NCI-H146 treated with DMSO at 0.1 percent for 48 hours (cell line): ENCODE measurements around the gene MAP3K7CL.
A peak's percentile ranks its signal among the peaks of the same experiment; 100 is the strongest.
"Not testable (repeated sequence)": the region's sequence is repeated elsewhere in the genome, so short reads cannot be mapped to it uniquely, and the experiment has no call there.

Experiments used
- DNase-seq: peaks from one replicate; lab custom pipeline; 2025; ENCODE audit not compliant: unreplicated experiment; lab: John Stamatoyannopoulos, UW

Gene MAP3K7CL

GRCh38 chr21:29166853-29167252 lies 36.4 kb downstream of the MAP3K7CL start:
- DNase-seq: no peak

- DNase-seq: not testable (repeated sequence)
These were observed 37.0 kb downstream of the MAP3K7CL start for GRCh38 chr21:29167481-29167880.

GRCh38 chr21:29168891-29169315 lies 38.5 kb downstream of the MAP3K7CL start:
- DNase-seq: no peak

- no peak for DNase-seq
These were observed 40.5 kb downstream of the MAP3K7CL start for GRCh38 chr21:29170944-29171343.

GRCh38 chr21:29172282-29172681 lies 41.8 kb downstream of the MAP3K7CL start:
- DNase-seq: no peak

GRCh38 chr21:29174607-29175013 lies 44.2 kb downstream of the MAP3K7CL start:
- DNase-seq: no peak

- no peak for DNase-seq
These were observed 45.1 kb downstream of the MAP3K7CL start for GRCh38 chr21:29175408-29176134.

GRCh38 chr21:29176471-29177120 lies 46.2 kb downstream of the MAP3K7CL start:
- DNase-seq: no peak

- no peak for DNase-seq
These were observed 47.4 kb downstream of the MAP3K7CL start for GRCh38 chr21:29177800-29178199.

GRCh38 chr21:29178926-29179325 lies 48.5 kb downstream of the MAP3K7CL start:
- DNase-seq: no peak

GRCh38 chr21:29179503-29179902 lies 49.1 kb downstream of the MAP3K7CL start:
- no peak for DNase-seq

GRCh38 chr21:29181799-29182470 lies 51.5 kb downstream of the MAP3K7CL start:
- no peak for DNase-seq

- no peak for DNase-seq
These were observed 52.2 kb downstream of the MAP3K7CL start for GRCh38 chr21:29182691-29183092.

GRCh38 chr21:29184037-29184436 lies 53.6 kb downstream of the MAP3K7CL start:
- DNase-seq: no peak

GRCh38 chr21:29185172-29185571 lies 54.7 kb downstream of the MAP3K7CL start:
- DNase-seq: peak; percentile 5

- DNase-seq: no peak
These were observed 55.2 kb downstream of the MAP3K7CL start for GRCh38 chr21:29185633-29186032.

- no peak for DNase-seq
These were observed 55.8 kb downstream of the MAP3K7CL start for GRCh38 chr21:29186246-29186645.

GRCh38 chr21:29187944-29188343 lies 57.5 kb downstream of the MAP3K7CL start:
- no peak for DNase-seq

GRCh38 chr21:29189353-29189752 lies 58.9 kb downstream of the MAP3K7CL start:
- no peak for DNase-seq

GRCh38 chr21:29190923-29191331 lies 60.5 kb downstream of the MAP3K7CL start:
- no peak for DNase-seq

GRCh38 chr21:29193072-29193471 lies 62.6 kb downstream of the MAP3K7CL start:
- no peak for DNase-seq

- DNase-seq: no peak
These were observed 63.5 kb downstream of the MAP3K7CL start for GRCh38 chr21:29193901-29194300.
